Mucosa of stomach (tissue), 1 donor: Measurements from ENCODE around the gene KCNK13.
"Not testable (repeated sequence)": the region's sequence is repeated elsewhere in the genome, so short reads cannot be mapped to it uniquely, and the experiment has no call there.

Source experiments
- H3K27me3 ChIP-seq: one replicate; pipeline ENCODE4 v1.7.0; 2013; ENCODE audit warnings: mild to moderate bottlenecking, low read length; ENCODE audit not compliant: control insufficient read depth, insufficient read depth
- H3K36me3 ChIP-seq: one replicate; pipeline ENCODE4 v1.7.0; 2013; ENCODE audit warnings: low read length; ENCODE audit not compliant: control insufficient read depth, insufficient read depth
- H3K4me1 ChIP-seq: one replicate; pipeline ENCODE4 v1.7.0; 2013; ENCODE audit warnings: mild to moderate bottlenecking, low read length; ENCODE audit not compliant: control insufficient read depth, insufficient read depth
- H3K4me3 ChIP-seq: one replicate; pipeline ENCODE4 v1.7.0; 2013; ENCODE audit warnings: low read length
- H3K9ac ChIP-seq: one replicate; pipeline ENCODE4 v1.7.0; 2013; ENCODE audit warnings: mild to moderate bottlenecking, low read length, moderate library complexity
- H3K9me3 ChIP-seq: one replicate; pipeline ENCODE4 v1.7.0; 2013; ENCODE audit warnings: mild to moderate bottlenecking, low read length, moderate library complexity; ENCODE audit not compliant: control insufficient read depth
- donor health status: Pancreatic carcinoma.

Gene KCNK13

DNA sequence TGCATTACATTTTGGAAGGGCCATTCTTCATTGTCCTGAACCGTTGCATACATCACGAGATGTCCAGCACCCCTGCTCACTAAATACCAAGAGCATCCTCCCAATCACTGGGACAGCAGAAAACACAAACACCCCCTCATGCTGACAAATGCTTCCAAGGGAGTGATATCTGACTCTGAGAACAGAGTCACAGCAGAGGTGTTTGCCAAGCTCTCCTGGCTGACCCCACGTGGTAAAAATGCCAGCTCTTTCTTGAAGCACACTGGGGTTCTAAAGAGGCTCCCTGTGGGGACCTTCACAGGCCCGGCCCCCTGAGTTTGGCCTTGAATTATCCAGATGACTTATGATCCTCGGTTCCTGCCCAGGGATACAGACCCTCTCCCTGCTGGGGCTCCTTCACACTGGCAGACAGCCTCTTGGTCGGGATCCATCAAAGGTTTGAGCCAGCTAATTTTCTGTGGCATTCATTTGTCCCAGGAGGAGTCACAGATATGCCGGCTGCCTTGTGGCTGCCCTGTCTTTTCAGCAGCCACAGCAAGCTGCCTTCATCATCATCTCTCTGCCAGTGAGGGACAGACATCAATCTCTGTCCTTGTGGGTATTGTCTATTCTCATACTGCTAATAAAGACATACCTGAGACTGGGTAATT lies 151.4 kb downstream of the KCNK13 start:
- H3K27me3 ChIP-seq: no peaks in the 10 kb centered on the region
- no peak overlapping the region for H3K9ac ChIP-seq
- H3K4me3 ChIP-seq: no peak overlapping the region
- H3K9me3 ChIP-seq: no peaks in the 10 kb centered on the region
- no peaks in the 10 kb centered on the region for H3K36me3 ChIP-seq
- H3K4me1 ChIP-seq: no peaks in the 10 kb centered on the region

DNA sequence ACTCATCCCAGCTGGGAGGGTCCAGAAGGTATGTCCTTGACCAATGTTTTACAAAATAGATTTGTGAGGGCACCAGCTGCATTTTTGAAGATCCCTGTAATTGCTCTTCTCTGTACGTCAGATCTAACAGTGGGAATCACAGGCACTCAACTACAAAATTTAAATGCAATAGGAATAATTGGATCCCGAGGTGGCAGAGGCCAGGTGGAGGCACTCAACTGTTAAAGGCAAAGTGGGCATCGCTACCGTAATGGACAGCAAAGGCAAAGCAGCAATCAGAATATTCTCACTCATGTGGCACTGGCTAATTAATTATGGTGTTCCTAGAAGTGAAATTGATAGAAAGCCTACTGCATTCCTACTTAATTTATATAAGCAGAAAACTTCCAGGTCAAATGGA lies 166.7 kb downstream of the KCNK13 start:
- Histone ChIP-seq H3K4me1 (peaks cover 5% of the 10 kb centered on the region), H3K9me3 (no peaks in the 10 kb centered on the region), H3K27me3 (no peaks in the 10 kb centered on the region), H3K36me3 (no peaks in the 10 kb centered on the region), H3K9ac (no peak overlapping the region), H3K4me3 (no peak overlapping the region)

DNA sequence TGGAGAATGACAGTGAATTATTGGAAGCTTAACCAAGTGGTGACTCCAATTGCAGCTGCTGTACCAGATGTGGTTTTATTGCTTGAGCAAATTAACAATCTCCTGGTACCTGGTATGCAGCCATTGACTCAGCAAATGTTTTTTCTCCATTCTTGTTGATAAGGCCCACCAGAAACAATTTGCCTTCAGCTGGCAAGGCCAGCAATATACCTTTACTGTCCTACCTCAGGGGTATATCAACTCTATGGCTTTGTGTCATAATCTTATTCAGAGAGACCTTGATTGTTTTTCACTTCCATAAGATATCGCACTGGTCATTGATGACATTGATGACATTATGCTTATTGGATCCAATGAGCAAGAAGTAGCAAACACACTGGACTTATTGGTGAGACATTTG lies 168.1 kb downstream of the KCNK13 start:
- not testable (repeated sequence) for H3K9ac ChIP-seq, H3K36me3 ChIP-seq, H3K4me3 ChIP-seq, H3K9me3 ChIP-seq, H3K27me3 ChIP-seq
- H3K4me1 ChIP-seq: peaks cover 11% of the 10 kb centered on the region
